ENCODE results near the gene KCNJ5.

KCNJ5 gene

DNA sequence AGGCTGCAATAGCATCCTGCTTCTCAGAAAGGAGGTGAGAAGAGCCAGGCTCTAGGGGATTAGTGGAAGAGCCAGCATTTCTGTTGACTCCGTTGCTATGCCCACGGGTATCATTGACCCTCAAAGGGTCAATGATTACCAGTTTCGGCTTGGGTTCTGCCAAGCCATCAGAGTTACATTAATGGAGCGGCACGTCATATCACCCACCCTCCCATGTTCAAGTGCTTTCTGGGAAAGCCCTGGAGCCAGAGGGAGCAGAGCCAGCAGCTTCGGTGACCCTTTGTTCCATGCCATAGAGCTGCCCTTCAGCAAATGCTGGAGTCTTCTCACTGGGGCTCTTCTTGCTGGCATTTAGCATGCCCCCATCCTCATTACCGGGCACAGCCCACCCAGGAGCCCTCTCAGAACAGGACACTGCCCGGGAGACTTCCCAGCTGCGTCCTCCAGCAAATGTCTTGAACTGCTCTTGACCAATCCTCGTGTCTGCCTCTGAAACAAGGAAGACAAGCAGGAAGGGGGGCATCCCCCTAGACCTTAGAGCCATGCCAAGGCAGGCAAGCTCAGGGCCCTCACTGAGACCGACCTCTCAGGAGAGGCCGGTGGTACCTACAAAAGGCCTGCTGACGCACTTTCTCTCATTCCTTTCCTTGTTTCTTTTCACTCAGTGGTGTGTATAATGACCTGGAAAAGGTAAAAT, 38.7 kb upstream of the KCNJ5 start:
- TF ChIP-seq EZH2phosphoT487 (conservative IDR thresholded peaks at IDR 0.05; ENCODE audit: low read length) = no peak
- TF ChIP-seq, protein P1, sequence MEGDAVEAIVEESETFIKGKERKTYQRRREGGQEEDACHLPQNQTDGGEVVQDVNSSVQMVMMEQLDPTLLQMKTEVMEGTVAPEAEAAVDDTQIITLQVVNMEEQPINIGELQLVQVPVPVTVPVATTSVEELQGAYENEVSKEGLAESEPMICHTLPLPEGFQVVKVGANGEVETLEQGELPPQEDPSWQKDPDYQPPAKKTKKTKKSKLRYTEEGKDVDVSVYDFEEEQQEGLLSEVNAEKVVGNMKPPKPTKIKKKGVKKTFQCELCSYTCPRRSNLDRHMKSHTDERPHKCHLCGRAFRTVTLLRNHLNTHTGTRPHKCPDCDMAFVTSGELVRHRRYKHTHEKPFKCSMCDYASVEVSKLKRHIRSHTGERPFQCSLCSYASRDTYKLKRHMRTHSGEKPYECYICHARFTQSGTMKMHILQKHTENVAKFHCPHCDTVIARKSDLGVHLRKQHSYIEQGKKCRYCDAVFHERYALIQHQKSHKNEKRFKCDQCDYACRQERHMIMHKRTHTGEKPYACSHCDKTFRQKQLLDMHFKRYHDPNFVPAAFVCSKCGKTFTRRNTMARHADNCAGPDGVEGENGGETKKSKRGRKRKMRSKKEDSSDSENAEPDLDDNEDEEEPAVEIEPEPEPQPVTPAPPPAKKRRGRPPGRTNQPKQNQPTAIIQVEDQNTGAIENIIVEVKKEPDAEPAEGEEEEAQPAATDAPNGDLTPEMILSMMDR (IDR thresholded peaks at IDR 0.05; ENCODE audit: insufficient read depth, low read length, poor library complexity, severe bottlenecking) = no peak
- Histone ChIP-seq H3K4me2 (ENCODE audit: low read depth, low read length, poor library complexity, severe bottlenecking) (no peak overlapping the region), H3K9me3 (ENCODE audit: insufficient read depth, low read length) (no peaks in the 10 kb centered on the region), H3K36me3 (ENCODE audit: low read length) (no peaks in the 10 kb centered on the region), H3K27ac (ENCODE audit: low read depth, low read length) (no peak overlapping the region), H3F3A (ENCODE audit: insufficient read depth) (no peaks in the 10 kb centered on the region), H3K9me2 (replicated peaks; ENCODE audit: insufficient read depth, low read length) (no peaks in the 10 kb centered on the region), H3K4me3 (ENCODE audit: insufficient read depth, low read length, poor library complexity, severe bottlenecking) (no peak overlapping the region), H4K20me1 (ENCODE audit: low read depth, low read length) (no peaks in the 10 kb centered on the region), H3K9ac (ENCODE audit: low read length) (no peak overlapping the region), H3K27me3 (ENCODE audit: low read length) (no peaks in the 10 kb centered on the region), H2AFZ (ENCODE audit: low read depth, low read length, severe bottlenecking) (no peak overlapping the region), H3K79me2 (ENCODE audit: insufficient read depth, low read length) (no peaks in the 10 kb centered on the region)

DNA sequence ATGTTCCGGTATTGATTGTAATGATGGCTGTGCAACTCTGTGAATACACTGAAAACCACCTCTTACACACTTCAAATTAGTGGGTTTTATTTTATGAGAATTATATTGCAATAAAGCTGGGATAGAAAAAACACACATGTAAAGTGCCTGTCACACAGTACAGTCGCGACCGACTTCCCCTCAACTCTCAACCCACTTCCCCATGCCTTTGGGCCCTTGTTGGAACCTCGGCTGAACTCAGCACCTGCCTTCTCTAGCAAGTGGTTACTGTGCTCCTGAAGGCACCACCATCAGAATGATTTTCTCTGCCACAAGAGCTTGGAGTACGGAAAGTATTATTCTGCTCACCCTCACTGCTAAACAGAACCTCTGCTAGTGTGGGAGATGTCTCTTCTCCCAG, 37.6 kb upstream of the KCNJ5 start:
- TF ChIP-seq EZH2phosphoT487 (conservative IDR thresholded peaks at IDR 0.05; ENCODE audit: low read length) = no peak
- TF ChIP-seq, protein P1 (IDR thresholded peaks at IDR 0.05; ENCODE audit: insufficient read depth, low read length, poor library complexity, severe bottlenecking) = no peak
- Histone ChIP-seq H3K79me2 (ENCODE audit: insufficient read depth, low read length) (no peaks in the 10 kb centered on the region), H3K36me3 (ENCODE audit: low read length) (no peaks in the 10 kb centered on the region), H4K20me1 (ENCODE audit: low read depth, low read length) (no peaks in the 10 kb centered on the region), H3K9ac (ENCODE audit: low read length) (no peak overlapping the region), H3K4me2 (ENCODE audit: low read depth, low read length, poor library complexity, severe bottlenecking) (no peak overlapping the region), H3K9me2 (replicated peaks; ENCODE audit: insufficient read depth, low read length) (no peaks in the 10 kb centered on the region), H3K27ac (ENCODE audit: low read depth, low read length) (no peak overlapping the region), H3K4me3 (ENCODE audit: insufficient read depth, low read length, poor library complexity, severe bottlenecking) (no peak overlapping the region), H2AFZ (ENCODE audit: low read depth, low read length, severe bottlenecking) (no peak overlapping the region), H3F3A (ENCODE audit: insufficient read depth) (no peaks in the 10 kb centered on the region), H3K9me3 (ENCODE audit: insufficient read depth, low read length) (no peaks in the 10 kb centered on the region), H3K27me3 (ENCODE audit: low read length) (no peaks in the 10 kb centered on the region)

- Histone ChIP-seq H3K4me3 (ENCODE audit: insufficient read depth, low read length, poor library complexity, severe bottlenecking) (no peak overlapping the region), H3K9me3 (ENCODE audit: insufficient read depth, low read length) (no peaks in the 10 kb centered on the region), H3K4me2 (ENCODE audit: low read depth, low read length, poor library complexity, severe bottlenecking) (no peak overlapping the region), H3K27ac (ENCODE audit: low read depth, low read length) (no peak overlapping the region), H3K79me2 (ENCODE audit: insufficient read depth, low read length) (no peaks in the 10 kb centered on the region), H3K36me3 (ENCODE audit: low read length) (no peaks in the 10 kb centered on the region), H3K9me2 (replicated peaks; ENCODE audit: insufficient read depth, low read length) (no peaks in the 10 kb centered on the region), H3F3A (ENCODE audit: insufficient read depth) (no peaks in the 10 kb centered on the region), H3K9ac (ENCODE audit: low read length) (no peak overlapping the region), H4K20me1 (ENCODE audit: low read depth, low read length) (no peaks in the 10 kb centered on the region), H3K27me3 (ENCODE audit: low read length) (no peaks in the 10 kb centered on the region), H2AFZ (ENCODE audit: low read depth, low read length, severe bottlenecking) (no peak overlapping the region)
- TF ChIP-seq EZH2phosphoT487 (conservative IDR thresholded peaks at IDR 0.05; ENCODE audit: low read length) = no peak
- TF ChIP-seq, protein P1 (IDR thresholded peaks at IDR 0.05; ENCODE audit: insufficient read depth, low read length, poor library complexity, severe bottlenecking) = no peak
Observed at GRCh38 chr11:128854841-128855240, 36.3 kb upstream of the KCNJ5 start.
